Astrocyte of the cerebellum (primary cell): Measurements from ENCODE around the gene REV3L.
"Not testable (repeated sequence)": the region's sequence is repeated elsewhere in the genome, so short reads cannot be mapped to it uniquely, and the experiment has no call there.

Experiments
- DNase-seq: peaks from one replicate; pipeline ENCODE4 v3.0.0-alpha.2; 2011; ENCODE audit warnings: low read depth
- H3K4me3 ChIP-seq: 2 replicates; pipeline ENCODE4 v1.5.1; 2011; ENCODE audit warnings: mild to moderate bottlenecking, low read depth, low read length, moderate library complexity
- CTCF ChIP-seq: IDR thresholded peaks from 2 replicates; pipeline ENCODE4 v1.5.1; 2012; ENCODE audit warnings: low read length, low read depth, moderate library complexity, mild to moderate bottlenecking; ENCODE audit errors: missing control alignments
- in situ Hi-C: cut with HindIII; loops from 2 replicates; pipeline ENCODE4 v1.10.0; 2017; ENCODE audit warnings: low sequenced_read_pairs

The REV3L gene

GRCh38 chr6:111478064-111478476, 4.9 kb downstream of the REV3L start:
- in situ Hi-C loops = no loop called here
- DNase-seq = no peak
- no peak for TF ChIP-seq CTCF
- no peak overlapping the region for H3K4me3 ChIP-seq

- in situ Hi-C loops = no loop called here
- no peak for DNase-seq
- H3K4me3 ChIP-seq = no peak overlapping the region
- TF ChIP-seq CTCF = no peak
These were observed 5.5 kb downstream of the REV3L start for GRCh38 chr6:111477481-111477938.

GRCh38 chr6:111476061-111476460, 7.0 kb downstream of the REV3L start:
- in situ Hi-C loops, H3K4me3 ChIP-seq: not testable (repeated sequence)

GRCh38 chr6:111474771-111475170, 8.2 kb downstream of the REV3L start:
- DNase-seq = no peak
- no peak for TF ChIP-seq CTCF
- no peak overlapping the region for H3K4me3 ChIP-seq
- in situ Hi-C loops = no loop called here

More at GRCh38 chr6:111476061-111476460, 7.0 kb downstream of the REV3L start:
- not testable (repeated sequence) for DNase-seq

GRCh38 chr6:111474106-111474505, 8.9 kb downstream of the REV3L start:
- in situ Hi-C loops = no loop called here
- DNase-seq = no peak
- TF ChIP-seq CTCF = no peak
- no peak overlapping the region for H3K4me3 ChIP-seq

- no peak for TF ChIP-seq CTCF
- H3K4me3 ChIP-seq = no peak overlapping the region
- in situ Hi-C loops = no loop called here
- no peak for DNase-seq
These were observed 10.0 kb downstream of the REV3L start for GRCh38 chr6:111472933-111473435.

GRCh38 chr6:111471958-111472357, 11.1 kb downstream of the REV3L start:
- DNase-seq = no peak
- in situ Hi-C loops = no loop called here
- no peak for TF ChIP-seq CTCF
- no peak overlapping the region for H3K4me3 ChIP-seq
